Activated naive CD4-positive, alpha-beta T cell treated with anti-CD3 and anti-CD28 coated beads for 36 hours (primary cell): Measurements from ENCODE around the gene OPRL1. TPM values are rescaled to one million over a fixed set of nuclear protein-coding genes. Genes with fewer than 3 reads are reported as not detected.
"Not testable (repeated sequence)": the region's sequence is repeated elsewhere in the genome, so short reads cannot be mapped to it uniquely, and the experiment has no call there.

Source experiments
- CTCF ChIA-PET: fragments of 350-600 bp; sonication (Branson Sonifier 250); formaldehyde crosslinking; loops from one replicate; lab custom pipeline; 2021; ENCODE audit warnings: antibody characterized with exemption; lab: Charles Lee
- DNase-seq: peaks from one replicate; pipeline ENCODE4 v3.0.0-alpha.2; 2020
- H3K27ac Mint-ChIP-seq: one replicate; pipeline ENCODE4 v1.8.0; 2021; ENCODE audit warnings: mild to moderate bottlenecking, mixed read lengths
- H3K27me3 Mint-ChIP-seq: one replicate; pipeline ENCODE4 v1.8.0; 2021; ENCODE audit warnings: low read depth, mixed read lengths
- H3K36me3 Mint-ChIP-seq: one replicate; pipeline ENCODE4 v1.8.0; 2021; ENCODE audit warnings: low read depth, mixed read lengths
- H3K4me1 Mint-ChIP-seq: one replicate; pipeline ENCODE4 v1.8.0; 2021; ENCODE audit warnings: low read depth, mixed read lengths
- H3K4me3 Mint-ChIP-seq: one replicate; pipeline ENCODE4 v1.8.0; 2021; ENCODE audit warnings: mild to moderate bottlenecking, moderate library complexity, mixed read lengths
- H3K9me3 Mint-ChIP-seq: one replicate; pipeline ENCODE4 v1.8.0; 2021; ENCODE audit warnings: mixed read lengths
- intact Hi-C: fragments of 100-400 bp; cut with micrococcal nuclease; formaldehyde crosslinking; loops from one replicate; pipeline ENCODE4 v1.15.1; 2023
- total RNA-seq, 2 experiments: library from RNA; stranded (reverse); gene quantifications; one replicate each; pipeline ENCODE4 v1.2.3, GENCODE V29; 2021

The OPRL1 gene
- total RNA-seq, 2 experiments from 2014 or later, result 0.45 to 0.47 TPM

DNA sequence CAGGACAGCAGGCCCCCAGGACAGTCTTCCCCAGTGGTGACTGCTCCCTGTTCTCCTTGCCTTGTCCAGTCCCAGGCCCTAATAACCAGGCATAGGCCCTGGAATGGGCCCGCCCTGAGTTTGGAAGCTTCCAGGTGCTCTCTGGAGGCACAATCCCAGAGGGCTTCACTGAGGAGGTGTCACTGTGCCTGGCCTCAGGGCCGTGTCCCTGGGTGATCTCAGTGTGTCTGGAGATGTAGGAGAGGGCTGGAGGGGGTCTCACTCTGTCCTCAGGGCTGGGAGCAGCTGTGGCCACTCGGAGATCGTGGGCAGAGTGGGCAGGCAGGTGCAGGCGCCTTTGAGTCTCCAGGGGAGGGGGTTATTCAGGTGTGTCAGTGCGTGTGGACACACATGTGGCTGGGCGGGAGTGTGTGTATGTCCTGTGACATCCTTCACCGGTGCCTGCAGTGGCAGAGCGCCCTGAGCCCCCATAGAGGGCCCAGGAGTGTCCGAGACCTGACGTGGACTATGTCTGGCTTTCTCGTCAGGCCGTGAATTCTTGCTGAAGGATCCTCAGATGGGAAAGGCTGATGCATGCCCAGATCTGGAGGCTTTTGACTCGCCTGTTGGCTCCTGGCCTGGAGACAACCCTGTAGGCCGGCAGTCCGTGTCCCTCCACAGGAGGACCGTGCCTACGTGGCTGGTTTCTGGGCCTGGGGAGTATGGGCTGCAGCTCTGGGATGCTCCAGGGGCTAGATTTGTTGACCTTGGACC, 33.0 kb downstream of the OPRL1 start:
- intact Hi-C loops, result no loop called here
- CTCF ChIA-PET, result interaction anchor here (1.1 to 1.8 kb wide), 2 partner anchors 29 to 31 kb away, joined by 3 to 4 read pairs; no protein-coding TSS in a partner anchor
- Mint-ChIP-seq H3K27me3 (no peaks in the 10 kb centered on the region), H3K36me3 (no peaks in the 10 kb centered on the region), H3K4me1 (no peaks in the 10 kb centered on the region), H3K27ac (no peak overlapping the region), H3K4me3 (no peak overlapping the region), H3K9me3 (no peaks in the 10 kb centered on the region)
- no peak for DNase-seq

DNA sequence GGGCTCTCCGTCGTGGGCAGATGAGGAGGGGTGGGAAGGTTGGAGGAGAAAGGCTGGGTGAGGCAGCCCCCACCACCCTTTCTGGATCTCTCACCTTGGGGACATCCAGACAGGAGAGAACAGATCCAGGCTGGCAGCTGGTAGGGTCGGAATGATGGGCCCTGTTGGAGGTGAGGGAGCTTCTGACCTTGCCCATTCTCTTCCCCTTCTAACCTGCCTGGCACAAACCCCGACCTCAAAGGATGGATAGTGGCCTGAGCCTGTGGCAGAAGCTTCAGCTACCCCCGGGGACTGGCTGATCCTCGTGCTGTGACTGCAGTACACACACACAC, 33.5 kb downstream of the OPRL1 start:
- Mint-ChIP-seq H3K36me3 (no peaks in the 10 kb centered on the region), H3K9me3 (no peaks in the 10 kb centered on the region), H3K27me3 (no peaks in the 10 kb centered on the region), H3K4me3 (no peak overlapping the region), H3K27ac (no peak overlapping the region), H3K4me1 (no peaks in the 10 kb centered on the region)
- CTCF ChIA-PET, result interaction anchor here (1.1 to 1.8 kb wide), 2 partner anchors 30 to 31 kb away, joined by 3 to 4 read pairs; no protein-coding TSS in a partner anchor
- no peak for DNase-seq
- intact Hi-C loops, result no loop called here

DNA sequence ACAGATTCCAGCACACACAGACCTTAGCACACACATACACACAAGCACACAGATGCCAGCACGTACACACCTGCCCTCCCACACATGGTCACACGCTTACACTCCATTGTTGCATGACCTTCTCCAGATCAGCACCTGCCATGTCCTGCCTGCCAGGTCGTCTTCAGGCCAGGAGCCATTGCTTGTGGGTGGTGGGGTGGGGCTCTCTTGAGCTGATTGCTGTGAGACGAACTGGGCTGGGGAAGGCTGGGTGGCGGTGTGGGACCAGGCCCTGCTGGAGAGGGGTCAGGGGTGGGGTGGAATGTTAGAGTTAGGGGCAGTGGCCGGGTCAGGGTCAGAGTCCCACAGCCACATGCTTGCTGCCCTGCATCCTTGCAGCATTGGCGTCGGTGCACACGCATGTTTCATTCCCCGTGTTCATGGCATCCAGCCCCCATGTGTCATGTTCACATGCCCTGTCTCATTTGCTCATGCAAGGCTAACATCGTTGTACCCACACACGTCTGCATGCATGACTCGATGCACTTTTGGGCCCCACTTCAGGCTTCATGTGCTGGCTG, 34.0 kb downstream of the OPRL1 start:
- intact Hi-C loops, result no loop called here
- DNase-seq, result no peak
- Mint-ChIP-seq H3K4me3 (no peak overlapping the region), H3K27me3 (no peaks in the 10 kb centered on the region), H3K9me3 (no peaks in the 10 kb centered on the region), H3K36me3 (no peaks in the 10 kb centered on the region), H3K27ac (no peak overlapping the region), H3K4me1 (no peaks in the 10 kb centered on the region)
- CTCF ChIA-PET, result interaction anchor here (1.1 to 1.7 kb wide), 2 partner anchors 11 to 30 kb away, joined by 3 to 6 read pairs; no protein-coding TSS in a partner anchor

DNA sequence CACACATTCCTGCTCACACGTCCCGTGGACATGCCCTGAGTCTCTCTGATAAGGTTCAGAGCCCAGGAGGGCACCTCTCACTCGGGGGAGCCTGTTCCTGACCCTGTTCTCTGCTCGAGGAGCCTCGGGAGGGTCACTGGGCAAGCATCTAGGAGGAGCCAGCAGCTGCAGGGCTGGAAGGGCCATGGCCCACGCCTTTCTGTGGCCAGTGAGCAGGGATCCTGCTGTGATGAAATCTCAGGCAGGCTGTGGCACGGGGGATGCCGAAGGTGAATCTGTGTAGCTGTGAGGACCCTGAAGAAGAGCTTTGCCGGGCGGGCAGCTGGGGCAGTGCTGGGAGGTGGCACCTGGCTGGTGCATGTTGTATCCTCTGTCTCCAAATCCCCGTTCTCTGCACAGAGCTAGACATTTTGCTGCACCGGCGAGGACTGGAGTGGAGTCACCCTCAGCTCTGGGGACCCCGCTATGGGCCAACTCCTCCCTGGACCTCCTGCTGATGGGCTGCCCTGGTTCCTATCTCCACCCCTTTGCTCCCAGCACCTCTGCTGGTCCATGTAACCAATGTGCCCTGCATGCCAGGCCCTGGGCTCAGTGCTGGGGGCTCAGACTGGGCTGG, 34.6 kb downstream of the OPRL1 start:
- no peaks in the 10 kb centered on the region for H3K9me3 Mint-ChIP-seq
- H3K36me3 Mint-ChIP-seq, result no peaks in the 10 kb centered on the region
- intact Hi-C loops, result no loop called here
- CTCF ChIA-PET, result interaction anchor here (1.7 kb wide), 1 partner anchor 11 kb away, joined by 6 read pairs; no protein-coding TSS in a partner anchor
- no peaks in the 10 kb centered on the region for H3K4me1 Mint-ChIP-seq
- no peaks in the 10 kb centered on the region for H3K27me3 Mint-ChIP-seq
- no peak for DNase-seq
- no peak overlapping the region for H3K4me3 Mint-ChIP-seq
- H3K27ac Mint-ChIP-seq, result no peak overlapping the region

DNA sequence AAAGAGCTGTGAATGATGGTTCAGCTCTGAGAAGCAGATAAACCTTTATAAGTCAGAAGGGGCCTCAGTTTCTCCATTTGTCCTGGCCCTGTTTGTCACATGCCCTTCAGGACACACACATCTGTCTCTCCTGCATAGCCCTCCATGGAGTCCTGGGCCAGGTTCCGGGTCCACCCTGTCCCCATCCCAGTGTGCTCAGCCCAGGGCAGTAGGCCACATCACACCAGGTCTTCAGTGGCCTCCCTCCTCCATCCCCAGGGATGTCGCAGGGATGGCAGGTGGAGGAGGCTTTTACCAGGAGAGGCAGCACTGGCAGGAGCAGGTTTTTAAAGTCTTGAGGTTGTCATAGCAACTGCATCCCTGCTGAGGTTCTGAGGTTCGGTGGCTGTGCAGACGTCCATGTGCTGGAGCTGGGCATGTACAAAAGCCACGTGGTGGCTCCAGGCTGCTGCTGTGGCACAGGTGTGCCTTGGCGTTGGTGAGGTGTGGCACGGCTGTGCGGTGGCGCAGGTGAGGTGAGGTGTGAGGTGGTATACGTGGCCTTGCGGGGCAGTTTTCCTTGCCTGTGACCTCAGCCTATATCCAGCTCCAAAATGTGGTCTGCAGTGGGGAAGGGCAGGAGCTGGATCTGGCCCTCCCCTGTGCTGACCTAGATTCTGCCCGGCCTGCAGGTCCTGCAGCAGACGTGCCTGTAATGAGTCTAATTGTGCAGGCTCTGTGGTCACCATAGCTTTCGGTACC, 35.5 kb downstream of the OPRL1 start:
- no peak for DNase-seq
- Mint-ChIP-seq H3K36me3 (no peaks in the 10 kb centered on the region), H3K9me3 (no peaks in the 10 kb centered on the region), H3K4me3 (no peak overlapping the region), H3K27ac (no peak overlapping the region), H3K4me1 (peaks cover 6% of the 10 kb centered on the region), H3K27me3 (no peaks in the 10 kb centered on the region)
- CTCF ChIA-PET, result interaction anchor here (1.7 kb wide), 1 partner anchor 10 kb away, joined by 6 read pairs; no protein-coding TSS in a partner anchor
- intact Hi-C loops, result no loop called here

DNA sequence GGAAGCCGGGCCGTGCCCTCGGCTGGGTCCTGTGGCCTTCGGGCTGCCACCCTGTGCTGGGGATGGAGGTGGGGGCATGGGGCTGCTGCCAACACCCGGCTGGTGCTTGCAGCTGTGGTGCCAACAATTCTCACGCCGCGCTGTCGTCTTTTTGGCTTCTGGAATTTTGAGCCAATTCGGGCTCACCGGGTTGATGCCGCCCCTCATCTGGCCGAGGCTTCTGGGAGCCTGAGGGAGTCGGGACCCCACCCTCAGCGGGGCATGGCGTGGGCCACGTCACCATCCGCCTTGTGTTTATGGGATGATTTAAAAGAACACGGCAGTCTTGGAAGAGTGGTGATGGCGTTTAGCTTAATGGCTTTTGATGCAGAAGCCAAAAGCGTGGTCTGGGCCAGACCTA, 36.1 kb downstream of the OPRL1 start:
- no peak for DNase-seq
- Mint-ChIP-seq H3K27ac (no peak overlapping the region), H3K4me3 (no peak overlapping the region), H3K36me3 (no peaks in the 10 kb centered on the region), H3K9me3 (no peaks in the 10 kb centered on the region), H3K27me3 (no peaks in the 10 kb centered on the region), H3K4me1 (peaks cover 8% of the 10 kb centered on the region)
- intact Hi-C loops, result no loop called here
- CTCF ChIA-PET, result no interaction called here

DNA sequence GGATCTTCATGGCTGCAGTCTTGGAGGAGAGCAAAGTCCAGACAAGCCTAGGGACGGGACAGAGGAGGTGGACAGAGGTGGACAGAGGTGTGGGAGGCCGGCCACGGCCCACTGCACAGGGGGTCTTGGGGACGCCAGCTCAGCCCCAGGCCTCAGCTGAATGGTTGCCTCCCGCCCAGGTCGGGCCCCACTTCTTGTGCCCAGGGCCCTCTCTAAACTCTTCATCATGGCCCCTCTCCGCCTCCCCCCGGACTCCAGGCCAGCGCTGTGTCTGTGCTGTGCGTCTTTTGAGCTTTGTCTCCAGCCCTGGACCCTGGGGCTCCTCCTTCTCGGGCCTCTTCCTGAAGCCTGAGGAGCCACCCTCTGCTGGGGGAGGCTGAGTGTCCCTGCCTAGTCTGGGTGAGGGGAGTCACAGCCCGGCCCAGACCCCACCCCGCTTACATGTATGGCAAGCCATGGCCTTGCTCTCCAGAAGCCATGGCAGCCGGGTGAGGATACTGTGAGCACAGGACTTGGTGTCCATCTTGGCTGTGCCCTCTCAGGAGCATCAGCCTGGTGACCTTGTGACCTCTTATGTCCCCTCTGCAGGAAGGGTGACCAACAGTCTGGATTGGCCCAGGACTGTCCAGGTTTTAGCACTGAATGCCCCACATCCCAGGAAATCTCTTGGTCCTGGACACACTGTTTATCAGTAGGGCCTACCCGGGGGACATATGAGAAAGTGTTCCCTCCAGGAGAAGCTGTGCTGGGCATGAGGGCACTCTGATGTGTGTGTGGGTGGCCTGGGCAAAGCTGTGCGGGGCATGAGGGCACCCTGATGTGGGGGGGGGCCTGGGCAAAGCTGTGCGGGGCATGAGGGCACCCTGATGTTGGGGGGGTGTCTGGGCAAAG, 36.9 kb downstream of the OPRL1 start:
- CTCF ChIA-PET, result no interaction called here
- Mint-ChIP-seq H3K27ac (no peak overlapping the region), H3K36me3 (no peaks in the 10 kb centered on the region), H3K4me1 (peaks cover 8% of the 10 kb centered on the region), H3K9me3 (no peaks in the 10 kb centered on the region), H3K4me3 (no peak overlapping the region), H3K27me3 (no peaks in the 10 kb centered on the region)
- intact Hi-C loops, result no loop called here
- no peak for DNase-seq

DNA sequence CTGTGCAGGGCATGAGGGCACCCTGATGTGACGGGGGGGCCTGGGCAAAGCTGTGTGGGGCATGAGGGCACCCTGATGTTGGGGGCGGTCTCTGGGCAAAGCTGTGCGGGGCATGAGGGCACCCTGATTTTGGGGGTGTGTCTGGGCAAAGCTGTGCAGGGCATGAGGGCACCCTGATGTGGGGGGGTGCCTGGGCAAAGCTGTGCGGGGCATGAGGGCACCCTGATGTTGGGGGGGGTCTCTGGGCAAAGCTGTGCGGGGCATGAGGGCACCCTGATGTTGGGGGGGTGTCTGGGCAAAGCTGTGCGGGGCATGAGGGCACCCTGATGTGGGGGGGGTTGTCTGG, 37.5 kb downstream of the OPRL1 start:
- H3K4me3 Mint-ChIP-seq, CTCF ChIA-PET, DNase-seq, H3K27me3 Mint-ChIP-seq, H3K4me1 Mint-ChIP-seq, H3K27ac Mint-ChIP-seq, H3K36me3 Mint-ChIP-seq, H3K9me3 Mint-ChIP-seq, intact Hi-C loops: not testable (repeated sequence)

DNA sequence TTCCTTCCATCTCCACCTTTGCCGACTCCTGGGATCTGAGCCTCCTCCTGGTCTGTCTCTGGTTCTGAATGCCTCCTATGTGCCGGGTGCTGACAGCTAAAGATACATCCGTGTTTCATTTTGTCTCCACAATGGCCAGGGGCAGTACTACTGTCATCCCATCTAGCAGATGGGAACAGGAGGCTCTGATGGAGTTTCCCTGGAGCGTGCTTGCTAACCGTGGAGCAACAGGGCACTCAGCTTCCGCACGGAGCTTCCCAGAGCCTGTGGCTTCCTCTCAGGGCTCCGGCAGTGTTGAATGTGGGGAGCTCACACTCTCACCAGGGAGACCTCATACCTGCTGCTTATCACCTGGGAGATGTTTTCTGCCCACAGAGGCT, 39.4 kb downstream of the OPRL1 start:
- no peaks in the 10 kb centered on the region for H3K27me3 Mint-ChIP-seq
- H3K4me1 Mint-ChIP-seq, result peaks cover 8% of the 10 kb centered on the region
- H3K4me3 Mint-ChIP-seq, result no peak overlapping the region
- CTCF ChIA-PET, result interaction anchor here (0.6 to 3.3 kb wide), 7 partner anchors 35 to 778 kb away, joined by 3 to 47 read pairs (median 4); partner anchors contain the start of genes LKAAEAR1 and TCEA2
- no peaks in the 10 kb centered on the region for H3K36me3 Mint-ChIP-seq
- DNase-seq, result no peak
- no peaks in the 10 kb centered on the region for H3K9me3 Mint-ChIP-seq
- intact Hi-C loops, result no loop called here
- no peak overlapping the region for H3K27ac Mint-ChIP-seq

DNA sequence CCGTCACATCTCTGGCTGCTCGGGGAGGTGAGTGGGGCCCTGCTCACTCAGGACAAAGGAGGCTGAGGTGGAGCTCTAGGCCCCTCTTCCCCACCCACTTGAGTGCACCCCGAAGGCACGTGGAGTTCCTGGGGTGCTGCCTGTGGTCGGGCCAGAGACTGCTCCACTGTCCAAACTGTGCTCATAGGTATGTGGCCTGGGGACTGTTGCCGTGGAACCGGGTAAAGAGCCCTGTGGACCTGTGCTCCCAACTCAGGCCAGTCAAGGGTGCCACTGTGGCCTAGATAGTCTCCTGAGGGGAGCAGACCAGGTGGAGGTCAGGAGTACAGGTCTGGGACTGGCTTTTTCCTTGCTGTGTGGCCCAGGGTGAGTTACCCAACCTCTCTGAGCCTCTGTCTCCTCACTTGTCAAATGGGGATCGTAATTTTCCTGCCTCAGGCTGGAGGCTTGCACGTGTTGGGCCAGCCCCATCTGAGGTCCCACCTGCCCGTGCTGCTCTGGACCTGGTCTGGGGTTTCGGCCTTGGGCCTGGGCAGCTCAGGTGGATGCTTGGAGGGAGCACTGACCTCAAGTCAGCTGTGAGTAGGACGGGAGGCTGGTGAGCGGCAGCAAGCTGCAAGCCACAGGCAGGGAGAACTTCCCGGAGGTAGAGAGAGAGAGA, 39.9 kb downstream of the OPRL1 start:
- CTCF ChIA-PET, result interaction anchor here (0.6 to 3.3 kb wide), 21 partner anchors 8 to 778 kb away, joined by 3 to 47 read pairs (median 4); partner anchors contain the start of genes LKAAEAR1, OPRL1, PRPF6 and PTK6
- H3K9me3 Mint-ChIP-seq, result no peaks in the 10 kb centered on the region
- no peak overlapping the region for H3K4me3 Mint-ChIP-seq
- intact Hi-C loops, result loop anchor here (1.0 kb wide), 3 partner anchors 37 to 140 kb away; no protein-coding TSS in a partner anchor
- no peaks in the 10 kb centered on the region for H3K36me3 Mint-ChIP-seq
- no peaks in the 10 kb centered on the region for H3K27me3 Mint-ChIP-seq
- H3K27ac Mint-ChIP-seq, result peak overlapping the region; percentile 72
- DNase-seq, result no peak
- peaks cover 8% of the 10 kb centered on the region for H3K4me1 Mint-ChIP-seq

DNA sequence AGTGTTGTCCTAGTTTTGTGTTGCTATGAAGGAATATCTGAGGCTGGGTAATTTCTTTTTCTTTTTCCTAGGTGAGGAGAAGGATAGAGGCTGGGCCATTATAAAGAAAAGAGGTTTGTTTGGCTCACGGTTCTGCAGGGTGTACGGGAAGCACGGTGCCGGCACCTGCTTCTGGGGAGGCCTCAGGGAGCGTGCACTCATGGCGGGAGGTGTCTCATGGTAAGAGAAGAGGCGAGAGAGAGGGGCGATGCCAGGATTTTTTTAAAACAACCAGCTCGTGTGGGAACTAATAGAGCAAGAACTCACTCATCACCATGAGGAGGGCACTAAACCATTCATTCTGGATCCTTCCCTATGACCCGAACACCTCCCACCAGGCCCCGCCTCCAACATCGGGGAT, 41.7 kb downstream of the OPRL1 start:
- no peaks in the 10 kb centered on the region for H3K36me3 Mint-ChIP-seq
- no peak overlapping the region for H3K4me3 Mint-ChIP-seq
- peaks cover 8% of the 10 kb centered on the region for H3K4me1 Mint-ChIP-seq
- H3K27me3 Mint-ChIP-seq, result no peaks in the 10 kb centered on the region
- H3K9me3 Mint-ChIP-seq, result no peaks in the 10 kb centered on the region
- CTCF ChIA-PET, result interaction anchor here (3.0 to 3.3 kb wide), 2 partner anchors 38 to 83 kb away, joined by 39 to 47 read pairs; partner anchors contain the start of gene LKAAEAR1
- DNase-seq, result no peak
- intact Hi-C loops, result no loop called here
- no peak overlapping the region for H3K27ac Mint-ChIP-seq
